WTC11 (cell line): ENCODE measurements around the gene BMPR1B.

Experiments
- CREB1 ChIP-seq: sonication (generic); formaldehyde crosslinking; IDR thresholded peaks from 2 replicates; pipeline ENCODE4 v1.8.0; 2023; ENCODE audit warnings: mild to moderate bottlenecking, missing genetic modification reagents
- IRF2 ChIP-seq: sonication (generic); formaldehyde crosslinking; IDR thresholded peaks from 2 replicates; pipeline ENCODE4 v1.8.0; 2022; ENCODE audit warnings: low read depth, missing genetic modification reagents, borderline replicate concordance
- SMAD3 ChIP-seq: sonication (generic); formaldehyde crosslinking; IDR thresholded peaks from 2 replicates; pipeline ENCODE4 v1.8.0; 2022; ENCODE audit warnings: missing genetic modification reagents, mild to moderate bottlenecking, borderline replicate concordance
- TF ChIP-seq, protein P1 (sequence below): fragments of 200-600 bp; IDR thresholded peaks from 2 replicates; pipeline ENCODE4 v1.8.0; 2022; ENCODE audit warnings: antibody characterized with exemption
- TF ChIP-seq, protein P2 (sequence below): sonication (generic); formaldehyde crosslinking; IDR thresholded peaks from 2 replicates; pipeline ENCODE4 v1.8.1; 2022; ENCODE audit warnings: mild to moderate bottlenecking, missing genetic modification reagents, moderate library complexity, borderline replicate concordance
- TF ChIP-seq, protein P3 (sequence below): sonication (generic); formaldehyde crosslinking; IDR thresholded peaks from 2 replicates; pipeline ENCODE4 v1.8.1; 2023; ENCODE audit warnings: mild to moderate bottlenecking, missing genetic modification reagents
- TF ChIP-seq, protein P4 (sequence below): sonication (generic); formaldehyde crosslinking; IDR thresholded peaks from 2 replicates; pipeline ENCODE4 v1.8.0; 2022; ENCODE audit warnings: mild to moderate bottlenecking, missing genetic modification reagents
- TF ChIP-seq, protein P5 (sequence below): sonication (generic); formaldehyde crosslinking; IDR thresholded peaks from 2 replicates; pipeline ENCODE4 v1.8.1; 2023; ENCODE audit warnings: mild to moderate bottlenecking, missing genetic modification reagents
- TF ChIP-seq, protein P6 (sequence below): sonication (generic); formaldehyde crosslinking; conservative IDR thresholded peaks from 2 replicates; pipeline ENCODE4 v1.8.1; 2022; ENCODE audit warnings: mild to moderate bottlenecking, missing genetic modification reagents
- TF ChIP-seq, protein P7 (sequence below): sonication (generic); formaldehyde crosslinking; conservative IDR thresholded peaks from 2 replicates; pipeline ENCODE4 v1.8.1; 2023; ENCODE audit warnings: mild to moderate bottlenecking, low read depth, missing genetic modification reagents, moderate library complexity

DNA sequence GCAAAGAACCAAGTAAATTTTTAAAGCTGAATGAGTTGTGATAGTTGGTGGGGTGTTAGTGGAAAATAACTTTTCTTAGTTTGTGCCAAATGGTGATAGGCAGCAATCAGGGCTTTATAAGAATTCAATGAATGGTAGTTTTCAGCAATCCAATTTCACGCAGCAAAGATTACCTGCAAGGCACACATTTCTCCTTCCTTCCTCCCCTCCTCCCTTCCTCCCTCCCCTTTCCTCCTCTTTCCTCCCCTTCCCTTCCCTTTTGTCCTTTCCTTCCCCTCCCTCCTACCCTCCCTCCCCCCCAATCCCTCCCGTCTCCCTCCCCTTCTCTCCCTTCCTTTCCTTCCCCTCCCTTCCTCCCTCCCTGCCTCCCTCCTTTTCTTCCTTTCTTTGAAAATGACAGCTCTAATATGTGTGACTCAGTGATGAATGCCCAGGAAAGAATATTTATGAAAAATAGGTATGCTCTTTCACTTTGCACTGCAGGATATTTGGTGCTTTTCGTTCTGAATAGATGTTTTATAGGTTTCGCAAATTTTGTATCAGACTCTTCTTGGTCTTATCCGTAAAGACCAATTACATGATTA is 168.1 kb downstream of the BMPR1B start:
- TF ChIP-seq, protein P1, sequence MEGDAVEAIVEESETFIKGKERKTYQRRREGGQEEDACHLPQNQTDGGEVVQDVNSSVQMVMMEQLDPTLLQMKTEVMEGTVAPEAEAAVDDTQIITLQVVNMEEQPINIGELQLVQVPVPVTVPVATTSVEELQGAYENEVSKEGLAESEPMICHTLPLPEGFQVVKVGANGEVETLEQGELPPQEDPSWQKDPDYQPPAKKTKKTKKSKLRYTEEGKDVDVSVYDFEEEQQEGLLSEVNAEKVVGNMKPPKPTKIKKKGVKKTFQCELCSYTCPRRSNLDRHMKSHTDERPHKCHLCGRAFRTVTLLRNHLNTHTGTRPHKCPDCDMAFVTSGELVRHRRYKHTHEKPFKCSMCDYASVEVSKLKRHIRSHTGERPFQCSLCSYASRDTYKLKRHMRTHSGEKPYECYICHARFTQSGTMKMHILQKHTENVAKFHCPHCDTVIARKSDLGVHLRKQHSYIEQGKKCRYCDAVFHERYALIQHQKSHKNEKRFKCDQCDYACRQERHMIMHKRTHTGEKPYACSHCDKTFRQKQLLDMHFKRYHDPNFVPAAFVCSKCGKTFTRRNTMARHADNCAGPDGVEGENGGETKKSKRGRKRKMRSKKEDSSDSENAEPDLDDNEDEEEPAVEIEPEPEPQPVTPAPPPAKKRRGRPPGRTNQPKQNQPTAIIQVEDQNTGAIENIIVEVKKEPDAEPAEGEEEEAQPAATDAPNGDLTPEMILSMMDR = no peak
- TF ChIP-seq CREB1 (CRISPR knock-in tag) = no peak
- no peak for TF ChIP-seq SMAD3
- TF ChIP-seq, protein P2, sequence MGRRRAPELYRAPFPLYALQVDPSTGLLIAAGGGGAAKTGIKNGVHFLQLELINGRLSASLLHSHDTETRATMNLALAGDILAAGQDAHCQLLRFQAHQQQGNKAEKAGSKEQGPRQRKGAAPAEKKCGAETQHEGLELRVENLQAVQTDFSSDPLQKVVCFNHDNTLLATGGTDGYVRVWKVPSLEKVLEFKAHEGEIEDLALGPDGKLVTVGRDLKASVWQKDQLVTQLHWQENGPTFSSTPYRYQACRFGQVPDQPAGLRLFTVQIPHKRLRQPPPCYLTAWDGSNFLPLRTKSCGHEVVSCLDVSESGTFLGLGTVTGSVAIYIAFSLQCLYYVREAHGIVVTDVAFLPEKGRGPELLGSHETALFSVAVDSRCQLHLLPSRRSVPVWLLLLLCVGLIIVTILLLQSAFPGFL (CRISPR knock-in tag) = no peak
- TF ChIP-seq, protein P3, sequence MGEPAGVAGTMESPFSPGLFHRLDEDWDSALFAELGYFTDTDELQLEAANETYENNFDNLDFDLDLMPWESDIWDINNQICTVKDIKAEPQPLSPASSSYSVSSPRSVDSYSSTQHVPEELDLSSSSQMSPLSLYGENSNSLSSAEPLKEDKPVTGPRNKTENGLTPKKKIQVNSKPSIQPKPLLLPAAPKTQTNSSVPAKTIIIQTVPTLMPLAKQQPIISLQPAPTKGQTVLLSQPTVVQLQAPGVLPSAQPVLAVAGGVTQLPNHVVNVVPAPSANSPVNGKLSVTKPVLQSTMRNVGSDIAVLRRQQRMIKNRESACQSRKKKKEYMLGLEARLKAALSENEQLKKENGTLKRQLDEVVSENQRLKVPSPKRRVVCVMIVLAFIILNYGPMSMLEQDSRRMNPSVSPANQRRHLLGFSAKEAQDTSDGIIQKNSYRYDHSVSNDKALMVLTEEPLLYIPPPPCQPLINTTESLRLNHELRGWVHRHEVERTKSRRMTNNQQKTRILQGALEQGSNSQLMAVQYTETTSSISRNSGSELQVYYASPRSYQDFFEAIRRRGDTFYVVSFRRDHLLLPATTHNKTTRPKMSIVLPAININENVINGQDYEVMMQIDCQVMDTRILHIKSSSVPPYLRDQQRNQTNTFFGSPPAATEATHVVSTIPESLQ (CRISPR knock-in tag) = no peak
- TF ChIP-seq, protein P4, sequence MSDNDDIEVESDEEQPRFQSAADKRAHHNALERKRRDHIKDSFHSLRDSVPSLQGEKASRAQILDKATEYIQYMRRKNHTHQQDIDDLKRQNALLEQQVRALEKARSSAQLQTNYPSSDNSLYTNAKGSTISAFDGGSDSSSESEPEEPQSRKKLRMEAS (CRISPR knock-in tag) = no peak
- TF ChIP-seq IRF2 (CRISPR knock-in tag) = no peak
- TF ChIP-seq, protein P5, sequence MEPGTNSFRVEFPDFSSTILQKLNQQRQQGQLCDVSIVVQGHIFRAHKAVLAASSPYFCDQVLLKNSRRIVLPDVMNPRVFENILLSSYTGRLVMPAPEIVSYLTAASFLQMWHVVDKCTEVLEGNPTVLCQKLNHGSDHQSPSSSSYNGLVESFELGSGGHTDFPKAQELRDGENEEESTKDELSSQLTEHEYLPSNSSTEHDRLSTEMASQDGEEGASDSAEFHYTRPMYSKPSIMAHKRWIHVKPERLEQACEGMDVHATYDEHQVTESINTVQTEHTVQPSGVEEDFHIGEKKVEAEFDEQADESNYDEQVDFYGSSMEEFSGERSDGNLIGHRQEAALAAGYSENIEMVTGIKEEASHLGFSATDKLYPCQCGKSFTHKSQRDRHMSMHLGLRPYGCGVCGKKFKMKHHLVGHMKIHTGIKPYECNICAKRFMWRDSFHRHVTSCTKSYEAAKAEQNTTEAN (CRISPR knock-in tag) = no peak
- TF ChIP-seq, protein P6, sequence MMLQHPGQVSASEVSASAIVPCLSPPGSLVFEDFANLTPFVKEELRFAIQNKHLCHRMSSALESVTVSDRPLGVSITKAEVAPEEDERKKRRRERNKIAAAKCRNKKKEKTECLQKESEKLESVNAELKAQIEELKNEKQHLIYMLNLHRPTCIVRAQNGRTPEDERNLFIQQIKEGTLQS (CRISPR knock-in tag) = no peak
- TF ChIP-seq, protein P7, sequence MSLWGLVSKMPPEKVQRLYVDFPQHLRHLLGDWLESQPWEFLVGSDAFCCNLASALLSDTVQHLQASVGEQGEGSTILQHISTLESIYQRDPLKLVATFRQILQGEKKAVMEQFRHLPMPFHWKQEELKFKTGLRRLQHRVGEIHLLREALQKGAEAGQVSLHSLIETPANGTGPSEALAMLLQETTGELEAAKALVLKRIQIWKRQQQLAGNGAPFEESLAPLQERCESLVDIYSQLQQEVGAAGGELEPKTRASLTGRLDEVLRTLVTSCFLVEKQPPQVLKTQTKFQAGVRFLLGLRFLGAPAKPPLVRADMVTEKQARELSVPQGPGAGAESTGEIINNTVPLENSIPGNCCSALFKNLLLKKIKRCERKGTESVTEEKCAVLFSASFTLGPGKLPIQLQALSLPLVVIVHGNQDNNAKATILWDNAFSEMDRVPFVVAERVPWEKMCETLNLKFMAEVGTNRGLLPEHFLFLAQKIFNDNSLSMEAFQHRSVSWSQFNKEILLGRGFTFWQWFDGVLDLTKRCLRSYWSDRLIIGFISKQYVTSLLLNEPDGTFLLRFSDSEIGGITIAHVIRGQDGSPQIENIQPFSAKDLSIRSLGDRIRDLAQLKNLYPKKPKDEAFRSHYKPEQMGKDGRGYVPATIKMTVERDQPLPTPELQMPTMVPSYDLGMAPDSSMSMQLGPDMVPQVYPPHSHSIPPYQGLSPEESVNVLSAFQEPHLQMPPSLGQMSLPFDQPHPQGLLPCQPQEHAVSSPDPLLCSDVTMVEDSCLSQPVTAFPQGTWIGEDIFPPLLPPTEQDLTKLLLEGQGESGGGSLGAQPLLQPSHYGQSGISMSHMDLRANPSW (CRISPR knock-in tag) = no peak
